Stimulated activated CD8-positive, alpha-beta memory T cell treated with anti-CD3 and anti-CD28 coated beads, Interleukin-7, amount 100 ng/mL, for 4 hours (primary cell): Measurements from ENCODE around the gene NUAK2.
A peak's percentile ranks its signal among the peaks of the same experiment; 100 is the strongest.

Source experiments
- DNase-seq, 2 donors: peaks; one replicate each; pipeline ENCODE4 v3.0.0-alpha.2; 2020; ENCODE audit warnings: low read depth in 2 of 2

NUAK2 gene

DNA sequence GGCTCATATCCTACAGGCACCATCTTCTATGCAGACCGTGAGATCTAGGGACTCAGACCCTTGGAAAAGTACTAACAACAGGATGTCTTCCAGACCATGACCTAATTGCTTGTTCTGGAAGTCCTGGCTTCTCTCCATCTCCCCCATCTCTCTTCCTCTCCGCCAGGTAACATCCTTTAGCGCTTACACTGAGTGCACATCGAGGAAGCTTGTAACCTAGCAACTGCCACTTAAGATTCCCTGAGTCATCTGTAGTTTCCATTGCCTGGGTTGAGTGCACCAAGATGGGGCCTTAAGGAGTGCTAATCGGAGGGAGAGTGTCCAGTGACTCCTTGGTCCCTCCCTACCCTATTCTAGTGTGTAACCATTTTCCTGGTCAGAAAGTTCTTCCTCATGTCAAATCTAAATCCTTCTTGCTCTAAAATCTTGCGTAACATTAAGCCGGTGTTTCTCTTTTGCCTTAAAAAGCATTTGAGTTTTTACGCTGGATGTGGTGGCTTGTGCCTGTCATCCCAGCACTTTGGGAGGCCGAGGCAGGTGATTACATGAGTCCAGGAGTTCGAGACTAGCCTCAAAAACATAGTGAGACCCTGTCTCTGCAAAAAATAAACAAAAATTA is 25.5 kb upstream of the NUAK2 start:
- DNase-seq, result no peak

DNA sequence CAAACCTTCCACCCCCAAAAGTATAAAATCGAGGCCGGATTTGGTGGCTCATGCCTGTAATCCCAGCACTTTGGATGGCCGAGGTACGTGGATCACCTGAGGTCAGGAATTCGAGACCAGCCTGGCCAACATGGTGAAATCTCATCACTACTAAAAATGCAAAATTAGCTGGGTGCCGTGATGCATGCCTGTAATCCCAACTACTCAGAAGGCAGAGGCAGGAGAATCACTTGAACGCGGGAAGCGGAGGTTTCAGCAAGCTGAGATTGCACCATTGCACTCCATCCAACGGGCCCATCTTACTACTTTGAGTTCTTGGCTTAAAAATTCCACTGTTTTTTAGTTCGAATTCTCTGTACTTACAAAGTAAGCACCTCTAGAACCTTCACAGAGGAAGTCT is 24.2 kb upstream of the NUAK2 start:
- no peak for DNase-seq

DNA sequence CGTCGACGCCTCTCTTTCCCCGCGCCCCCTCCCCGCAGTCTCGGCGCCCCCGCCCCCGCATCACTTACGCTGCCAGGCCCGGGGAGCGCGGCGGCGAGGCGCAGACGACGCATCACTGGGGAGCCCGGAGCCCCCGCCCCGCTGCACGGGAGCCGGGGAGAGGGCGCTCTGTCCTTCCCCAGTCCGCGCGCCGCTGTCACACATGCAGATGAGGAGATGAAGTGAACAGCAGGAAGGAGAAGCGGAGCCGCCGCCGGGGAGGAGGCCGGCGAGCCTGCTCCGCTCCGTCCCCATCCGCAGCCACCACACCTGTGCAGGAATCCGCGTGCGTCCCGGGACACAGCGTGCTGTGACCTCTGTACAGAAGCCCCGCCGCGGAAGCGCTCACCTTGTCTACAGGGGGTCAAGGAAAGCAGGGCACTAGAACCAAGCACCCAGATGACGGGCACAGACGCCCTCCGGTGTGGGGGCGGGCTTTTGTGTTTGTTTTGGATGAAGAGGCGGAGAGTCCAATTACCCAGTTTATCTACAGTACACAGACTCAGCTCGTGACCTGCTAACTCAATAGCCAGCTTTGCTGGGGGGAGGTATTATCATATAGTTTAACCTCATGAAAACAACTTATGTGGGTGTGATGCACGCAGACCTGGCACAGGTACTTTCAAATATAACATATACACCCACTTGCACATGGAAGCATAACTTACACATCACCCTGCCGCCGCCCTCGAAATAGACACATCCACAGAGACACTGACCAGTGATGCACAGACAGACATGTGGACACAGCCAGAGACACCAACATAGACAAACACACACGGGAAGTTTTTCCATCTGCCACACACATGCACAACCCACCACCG is 22.8 kb upstream of the NUAK2 start:
- peak in 1 of 2 donors; percentile 53 for DNase-seq

DNA sequence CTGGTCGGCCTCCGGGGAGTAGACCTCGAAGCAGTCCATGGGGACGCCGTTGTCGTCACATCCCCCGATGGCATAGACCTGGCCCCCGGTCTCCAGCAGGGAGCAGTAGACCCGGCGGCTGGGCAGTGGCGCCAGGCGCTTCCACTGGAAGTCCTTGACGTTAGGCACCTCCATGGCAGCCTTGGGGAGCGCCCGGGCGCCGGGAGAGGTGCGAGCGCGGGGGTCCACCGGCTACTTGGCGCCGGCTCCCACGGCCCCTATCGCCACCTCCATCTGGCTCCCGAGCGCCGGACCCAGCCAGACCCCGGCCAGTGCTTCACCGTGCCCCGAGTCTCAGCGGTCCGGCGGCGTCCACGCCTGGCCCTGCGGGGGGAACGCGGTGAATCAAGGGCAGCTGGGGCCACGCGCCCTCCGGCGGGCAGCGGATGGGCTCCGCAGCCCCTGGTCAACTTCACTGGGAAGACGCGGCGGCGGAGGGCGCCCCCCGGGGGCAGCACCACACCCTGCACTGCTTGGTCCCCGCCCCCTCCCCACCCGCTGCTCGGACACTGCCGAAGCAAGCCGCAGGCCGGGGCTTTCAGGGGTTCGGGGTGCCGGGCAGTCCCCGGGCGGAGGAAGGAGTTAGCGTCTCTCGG is 22.0 kb upstream of the NUAK2 start:
- DNase-seq, result no peak

DNA sequence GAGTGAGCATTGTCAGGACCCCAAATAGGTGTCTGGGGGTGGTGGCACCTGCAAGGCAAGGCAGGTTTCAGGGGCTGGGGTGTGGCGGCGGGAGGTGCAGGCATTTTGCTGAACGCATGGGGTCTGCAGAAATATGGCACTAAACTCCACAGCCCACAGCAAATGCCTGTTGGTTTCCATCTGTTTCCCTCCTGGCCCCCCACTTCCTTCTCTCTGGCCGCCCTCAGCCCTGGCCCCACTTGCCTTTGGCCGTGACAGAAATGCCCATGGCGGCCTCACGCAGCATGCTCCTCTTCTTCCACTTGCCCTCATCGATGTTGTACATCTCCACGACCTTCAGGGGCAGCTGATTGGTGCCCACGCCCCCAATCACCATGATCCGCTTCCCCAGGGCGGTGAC is 21.4 kb upstream of the NUAK2 start:
- DNase-seq, result no peak

DNA sequence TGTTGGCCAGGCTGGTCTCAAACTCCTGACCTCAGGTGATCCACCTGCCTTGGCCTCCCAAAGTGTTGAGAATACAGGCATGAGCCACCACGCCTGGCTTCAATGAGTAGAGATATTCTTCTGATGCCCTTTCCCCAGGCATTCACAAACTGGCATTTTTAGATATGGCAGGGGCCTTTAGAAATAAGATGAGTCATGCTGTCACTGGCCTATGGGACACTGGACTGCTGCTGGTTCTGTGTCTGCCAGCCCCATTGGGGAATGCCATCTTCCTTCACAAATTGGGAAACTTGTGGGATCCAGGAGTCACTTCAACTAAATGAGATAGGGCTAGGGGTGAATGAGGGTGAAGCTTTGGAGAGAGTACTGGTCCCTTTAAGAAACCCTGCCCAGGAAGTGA is 19.1 kb upstream of the NUAK2 start:
- DNase-seq, result no peak

DNA sequence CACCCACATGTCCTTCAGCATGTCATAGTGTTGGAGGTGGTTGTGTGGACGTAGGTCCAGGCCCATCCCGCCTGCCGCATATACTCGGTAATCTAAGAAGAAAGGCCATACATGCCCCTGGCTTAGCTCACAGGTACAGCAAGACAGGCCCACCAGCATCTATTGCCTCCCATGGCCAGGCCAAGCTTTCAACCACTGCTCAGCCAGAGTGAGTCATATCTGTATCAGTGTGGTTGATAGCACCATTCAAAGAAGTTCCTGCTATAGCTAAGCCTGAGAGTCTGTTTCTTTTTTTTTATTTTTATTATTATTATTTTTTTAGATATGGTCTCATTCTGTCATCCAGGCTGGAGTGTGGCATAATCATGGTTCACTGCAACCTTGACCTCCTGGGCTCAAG is 18.2 kb upstream of the NUAK2 start:
- no peak for DNase-seq

DNA sequence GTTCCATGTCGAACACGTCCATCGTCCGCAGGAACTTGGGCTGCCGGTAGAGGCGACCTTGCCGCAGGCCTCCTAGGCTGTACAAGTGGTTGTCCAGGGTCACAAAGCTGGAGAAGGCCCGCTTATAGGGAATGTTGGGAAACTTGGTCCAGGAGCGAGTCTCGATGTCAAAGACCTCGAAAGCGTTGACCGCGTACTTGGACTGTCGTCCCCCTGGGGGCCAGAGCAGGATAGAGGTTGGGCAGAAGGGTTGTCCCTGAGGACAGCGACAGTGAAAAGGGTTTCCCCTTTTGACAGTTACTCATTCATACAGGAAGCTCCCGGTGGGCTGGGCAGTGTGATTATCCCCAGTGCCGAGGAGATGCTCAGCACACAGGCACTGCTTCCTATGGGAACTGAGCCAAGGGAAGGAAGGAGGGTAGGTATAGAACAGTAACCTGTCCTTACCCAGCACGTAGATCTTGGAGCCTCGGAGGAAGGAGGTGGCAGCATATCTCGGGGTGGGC is 17.7 kb upstream of the NUAK2 start:
- no peak for DNase-seq

DNA sequence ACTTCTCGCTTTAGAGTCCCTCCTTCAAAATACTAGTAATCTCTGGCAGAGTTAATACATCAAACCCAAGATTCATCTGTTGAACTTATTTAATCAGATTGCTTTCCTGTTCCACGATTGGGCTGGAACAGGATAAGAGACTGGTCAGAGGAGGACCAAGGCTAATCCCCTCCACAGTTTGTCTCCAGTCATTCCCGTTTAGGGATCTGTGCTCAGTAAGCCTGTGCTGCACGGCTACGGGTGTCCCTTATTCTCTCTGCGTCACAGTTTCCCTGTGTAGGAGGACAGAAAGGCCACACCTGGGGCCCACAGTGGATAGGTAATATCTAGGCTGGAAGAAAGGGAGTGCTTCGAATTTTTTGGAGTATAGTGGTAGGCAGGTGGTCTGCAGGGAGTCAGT is 16.5 kb upstream of the NUAK2 start:
- DNase-seq, result no peak

DNA sequence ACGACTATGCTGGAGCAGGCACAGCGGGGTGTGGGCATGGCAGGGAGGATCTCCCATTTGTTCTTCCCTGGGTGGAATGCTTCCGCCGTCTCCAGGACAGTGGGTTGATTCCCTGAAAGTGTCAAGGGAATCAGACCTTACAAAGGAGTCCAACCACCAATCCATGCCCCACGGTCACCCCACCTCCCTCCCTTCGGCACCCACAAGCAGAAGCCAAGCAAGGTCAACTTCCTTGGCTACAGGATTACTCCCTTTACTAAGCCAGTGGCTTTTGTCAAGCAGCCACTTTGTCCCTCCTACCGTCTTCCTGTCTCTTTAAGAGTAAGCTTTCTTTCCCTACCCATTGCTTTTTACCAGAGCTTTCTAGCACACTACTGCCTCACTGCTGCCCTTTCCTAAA is 15.9 kb upstream of the NUAK2 start:
- no peak for DNase-seq

DNA sequence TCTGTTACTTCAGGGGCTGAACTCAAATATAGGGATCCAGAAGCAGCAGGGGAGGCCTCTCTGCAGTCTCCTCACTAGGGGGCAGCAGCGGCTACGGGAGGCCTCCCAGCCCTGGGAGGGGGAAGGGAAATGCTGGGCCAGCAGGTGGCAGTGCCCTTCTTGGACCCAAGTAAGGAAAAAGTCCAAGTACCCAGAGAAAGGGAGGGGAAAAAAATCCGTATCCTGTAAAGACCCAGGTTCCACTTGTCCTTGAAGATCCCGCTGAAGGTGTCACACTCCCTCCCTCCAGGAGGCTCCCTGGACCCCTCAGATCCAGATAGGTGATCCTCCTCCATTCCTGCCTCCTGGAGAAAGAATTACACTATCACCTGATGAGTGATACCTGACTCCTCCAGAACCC is 14.1 kb upstream of the NUAK2 start:
- peak; percentile 44 to 62 for DNase-seq

DNA sequence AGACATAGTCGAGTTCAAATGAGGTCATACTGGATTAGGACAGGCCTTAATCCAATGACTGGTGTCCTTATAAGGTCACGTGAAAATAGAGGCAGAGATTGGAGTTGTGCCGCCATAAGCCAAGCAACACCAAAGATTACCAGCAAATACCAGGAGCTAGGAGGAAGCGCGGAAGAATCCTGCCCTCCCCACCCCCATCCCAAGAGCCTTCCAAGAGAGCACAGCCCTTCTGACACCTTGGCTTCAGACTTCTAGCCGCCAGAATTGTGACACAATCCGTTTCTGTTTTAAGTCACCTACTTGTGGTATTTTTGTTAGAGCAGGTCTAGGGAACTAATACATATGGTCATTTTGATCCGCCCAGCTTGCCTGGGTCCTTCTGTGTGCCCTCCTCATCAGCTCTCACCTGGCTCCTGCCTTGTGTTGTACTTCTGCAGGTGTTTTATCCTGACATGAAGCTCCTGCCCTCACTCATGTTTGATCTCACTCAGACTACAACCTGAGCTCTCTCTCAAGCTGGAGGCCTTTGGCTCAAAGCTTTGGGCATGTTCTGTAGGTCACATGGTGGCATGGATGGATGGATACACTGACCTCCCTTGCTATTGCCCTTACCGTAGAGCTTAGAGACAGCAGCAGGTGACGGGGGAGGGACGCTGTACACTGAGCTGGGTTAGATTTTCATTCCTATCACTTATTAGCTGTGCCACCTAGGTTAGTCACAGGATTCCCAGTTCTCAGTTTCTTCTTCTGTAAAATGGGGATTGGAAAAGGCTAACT is 10.7 kb upstream of the NUAK2 start:
- no peak for DNase-seq

DNA sequence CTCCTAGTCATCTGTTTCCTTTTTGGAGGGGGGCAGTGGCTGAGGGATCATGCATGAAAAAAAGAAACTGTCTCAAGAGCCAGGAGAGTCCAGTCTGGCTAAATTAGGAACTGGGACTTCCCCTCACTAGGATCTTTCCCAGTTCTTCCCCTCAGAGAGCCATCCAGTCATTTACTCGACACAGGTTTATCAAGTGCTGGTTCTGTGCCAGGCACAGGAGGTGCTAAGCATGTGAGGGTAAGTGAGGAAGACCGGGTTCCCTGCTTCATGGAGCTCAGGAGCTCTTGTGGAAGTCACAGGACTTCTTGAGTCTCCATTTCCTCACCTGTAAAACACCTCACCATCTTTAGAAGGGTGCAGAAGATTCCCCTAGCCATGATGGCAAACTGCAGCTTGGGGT is 8.6 kb upstream of the NUAK2 start:
- no peak for DNase-seq

DNA sequence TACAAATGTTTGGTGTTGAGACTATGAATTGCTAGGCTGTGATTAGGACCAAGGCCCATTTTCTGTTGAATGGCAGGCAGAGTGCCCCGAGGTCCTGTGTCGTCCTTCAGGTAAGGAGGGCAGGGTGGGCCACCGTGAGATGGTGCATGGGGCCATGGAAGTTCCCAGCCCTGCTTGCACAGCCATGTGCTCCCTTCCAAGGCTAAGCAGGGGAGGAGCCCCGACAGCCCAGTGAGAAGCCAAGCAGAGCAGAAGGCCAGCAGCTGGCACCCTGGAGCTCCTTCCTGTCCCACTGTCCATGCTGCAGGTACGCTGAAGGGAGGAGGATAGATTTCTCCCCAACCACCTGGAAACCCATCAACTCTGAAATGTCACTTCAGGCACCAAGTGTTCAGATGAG is 8.2 kb upstream of the NUAK2 start:
- DNase-seq, result no peak

DNA sequence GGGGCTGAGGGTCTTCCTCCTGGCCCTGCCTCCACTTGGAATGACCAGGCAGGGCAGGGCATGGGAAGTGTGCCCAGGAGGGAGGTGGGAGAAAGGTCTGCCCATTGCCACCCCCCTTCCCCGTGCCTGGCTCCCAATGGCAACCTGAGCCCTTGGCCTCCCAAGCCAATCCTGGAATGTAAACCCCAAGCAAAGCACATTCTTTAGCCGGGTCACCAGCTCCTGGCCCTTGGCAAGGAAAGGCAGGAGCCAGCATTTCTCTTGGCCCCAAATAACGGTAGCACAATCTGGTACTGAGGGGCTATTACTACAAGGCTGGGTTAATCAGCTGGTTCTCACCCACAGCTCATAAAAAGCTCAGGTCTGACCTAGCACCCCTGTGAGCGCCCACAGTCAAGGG is 6.9 kb upstream of the NUAK2 start:
- DNase-seq, result no peak

DNA sequence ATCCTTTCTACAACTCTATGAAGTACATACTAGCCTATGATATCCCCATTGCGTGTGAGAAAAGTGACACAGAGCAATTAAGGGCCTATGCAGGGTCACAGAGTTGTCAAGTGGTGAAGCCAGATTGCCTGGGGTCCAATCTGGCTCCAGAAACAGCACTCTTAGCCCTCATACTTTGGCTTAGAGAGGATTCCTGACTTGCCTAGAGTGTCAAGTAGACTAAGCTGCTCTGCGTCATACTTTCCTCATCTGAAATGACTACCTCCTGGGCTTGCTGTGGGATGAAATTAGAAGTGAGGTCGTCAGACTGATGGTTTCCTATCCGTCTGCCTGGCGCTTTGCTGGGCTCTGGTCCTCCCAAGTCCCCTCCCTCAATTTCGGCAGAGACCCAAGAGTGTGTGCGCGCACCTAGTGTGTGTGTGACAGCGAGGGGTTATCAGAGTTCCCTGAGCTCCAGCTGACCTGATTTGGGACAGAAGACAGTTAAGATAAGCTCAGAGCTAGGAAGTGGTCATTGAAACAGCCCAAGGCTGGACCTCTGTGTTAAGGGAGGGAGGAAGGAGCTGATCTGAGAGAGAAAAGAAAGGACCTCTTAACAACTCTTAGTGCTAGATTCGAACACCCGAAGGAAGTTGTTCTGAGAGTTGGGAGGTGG is 5.4 kb upstream of the NUAK2 start:
- DNase-seq, result no peak

DNA sequence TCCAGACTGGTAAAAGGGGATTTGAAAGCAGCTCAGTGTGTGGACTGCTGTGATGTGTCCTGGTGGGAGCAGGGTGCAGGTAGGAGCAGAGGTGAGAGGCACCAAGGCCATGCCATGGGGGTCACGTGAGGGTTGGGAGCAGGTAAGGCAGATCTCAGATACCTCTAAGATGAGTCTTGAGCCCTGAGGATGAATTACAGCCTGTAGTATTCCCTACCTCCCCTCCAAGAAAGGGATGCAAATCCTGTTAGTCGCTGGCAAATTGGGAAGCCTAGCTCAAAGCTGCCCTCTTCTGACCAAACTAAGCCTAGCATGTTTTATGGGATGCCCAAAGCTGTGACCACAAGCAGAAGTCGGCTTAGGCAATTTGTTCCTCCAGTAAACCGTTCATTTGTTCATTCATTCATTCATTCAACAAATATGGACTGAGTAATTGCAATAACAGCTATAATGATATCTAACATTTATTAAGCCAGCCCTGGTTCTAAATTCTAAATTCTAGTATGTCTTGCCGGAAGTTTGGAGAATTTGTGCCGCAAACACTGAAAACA is 3.9 kb upstream of the NUAK2 start:
- no peak for DNase-seq

DNA sequence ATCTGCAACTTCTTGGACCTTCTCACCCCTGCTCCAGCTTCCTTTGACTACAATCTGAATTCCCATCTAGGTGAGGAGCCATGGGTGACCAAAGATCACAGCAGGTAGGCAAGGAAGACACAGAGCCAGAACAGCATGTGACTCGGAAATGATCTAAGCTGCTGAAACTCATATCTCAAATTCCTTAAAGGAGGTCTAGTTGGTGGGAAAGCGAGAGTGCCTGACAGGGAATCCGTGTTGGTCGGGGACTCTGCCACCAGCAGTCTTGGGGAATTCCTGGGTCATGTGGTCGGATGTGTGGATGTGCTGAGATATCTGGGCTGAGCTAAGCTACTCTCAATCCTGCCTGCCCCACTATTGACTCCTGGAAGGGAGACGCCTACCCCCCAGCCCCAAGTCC is 3.2 kb upstream of the NUAK2 start:
- DNase-seq, result no peak

DNA sequence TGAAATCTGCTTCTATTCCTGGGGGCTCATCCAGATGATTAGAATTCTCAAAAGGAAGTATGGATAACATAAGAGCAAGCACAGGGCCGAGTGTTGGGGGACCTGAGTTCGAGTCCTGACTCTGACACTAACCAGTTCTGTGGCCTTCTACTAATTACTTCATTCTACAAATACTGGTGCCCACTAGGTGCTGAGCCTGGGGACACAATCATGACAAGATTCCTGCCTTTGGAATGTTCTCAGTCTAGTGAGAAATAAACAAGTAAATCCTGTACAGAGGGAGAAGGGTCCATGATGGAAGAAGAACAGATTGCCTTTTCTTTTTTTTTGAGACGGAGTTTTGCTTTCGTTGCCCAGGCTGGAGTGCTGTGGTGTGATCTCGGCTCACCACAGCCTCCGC is 2.2 kb upstream of the NUAK2 start:
- DNase-seq, result no peak

DNA sequence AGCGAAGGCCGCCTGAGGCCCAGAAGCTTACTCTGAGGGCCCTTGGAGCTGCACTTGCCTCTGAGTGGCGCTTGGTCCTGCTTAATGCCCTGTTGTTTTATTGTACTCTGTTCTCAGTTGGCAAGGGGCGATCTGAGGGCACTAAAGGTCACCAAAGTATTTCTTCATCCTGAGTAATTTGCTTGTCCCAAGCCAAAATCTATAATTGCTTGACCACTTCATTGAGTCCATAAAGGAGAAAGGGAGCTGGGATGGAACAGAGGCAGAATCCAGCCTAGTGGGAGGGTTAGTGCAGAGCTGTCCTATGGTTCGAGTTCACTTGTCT is 376 bp upstream of the NUAK2 start:
- no peak for DNase-seq
